Heart left ventricle (tissue), 13 donors: Measurements from ENCODE around the gene CFL1.

ENCODE experiments used
- CTCF ChIP-seq, 12 donors: fragments of 200-600 bp; sonication (generic) in 4 of 12; IDR thresholded peaks; one replicate each; pipeline versions ENCODE4 v1.5.0 to v1.8.0; 2018 to 2022; ENCODE audit warnings: antibody characterized with exemption in 12 of 12, mild to moderate bottlenecking in 5 of 12
- POLR2A ChIP-seq, 2 donors: fragments of 450-650 bp; IDR thresholded peaks; one replicate each; pipeline ENCODE4 v1.6.1; 2017; ENCODE audit warnings: antibody characterized with exemption in 2 of 2, mild to moderate bottlenecking in 2 of 2, moderate library complexity in 2 of 2
- donor health status: ischemic (EF 13 %, LVEDD 7.1; RV severe dilation, severe dysfunction).
- donor health status: DM: no; HTN: yes; CAD: no.
- donor health status: DM: no; HTN: no; CAD: no.
- donor health status: ischemic (EF 25% LVEDD 6.9; RV normal size, moderate dysfunction).
- donor health status: ischemic (EF 25% LVEDD 5.7; RV mildly dilated, moderate dysfunction).
- donor health status: ischemic (EF 35%, LVEDD 5.7; RV mildly dilated, moderate dysfunction).
- donor health status: nonischemic (EF 11% LVEDD 7.7; RV severe dilation, severe dysfunction).
- donor health status: DM: yes; HTN: yes; CAD: no.
- donor health status: PGD.
- donor health status: ischemic (EF 29% LVEDD 5.4; RV normal size, mild dysfunction).
- donor health status: nonischemic (EF 23%, LVEDD 6.1; RV moderate dilation, normal function).

GRCh38 chr11:65864706-65865471, 6.9 kb upstream of the CFL1 start:
- no peak for TF ChIP-seq CTCF (IDR thresholded peaks at IDR 0.05)
- no peak for TF ChIP-seq POLR2A (IDR thresholded peaks at IDR 0.05)
